Measurements from ENCODE around the gene KIF1A. TPM values are rescaled to one million over a fixed set of nuclear protein-coding genes. Genes with fewer than 3 reads are reported as not detected.

Gene KIF1A
- total and polyA plus RNA-seq, 10 of the 15 experiments (the other 5 are each of a cell fraction or from before 2014, with no cell fraction given): 0.04 to 0.95 (median 0.06) TPM; not detected in 5

GRCh38 chr2:240822280-240822847, 2.3 kb upstream of the KIF1A start:
- BruUV-seq (replicated peaks): no TSS peak
- DNase-seq (ENCODE audit: low read depth, low spot score) (no peak), ATAC-seq (no peak), FAIRE-seq (no peak)
- H4K20me1 ChIP-seq (ENCODE audit: control insufficient read depth, insufficient read depth): no peaks in the 10 kb centered on the region
- no peaks in the 10 kb centered on the region; the same call in 2 of the 3 replicates for H3K9me3 ChIP-seq (replicated peaks; ENCODE audit: control insufficient read depth, insufficient read depth, low read length)
- ChIA-PET RAD21 (ENCODE audit: unreplicated experiment) (no interaction called here), SMC1A (ENCODE audit: uncharacterized antibody, unreplicated experiment) (interaction anchor here (0.7 kb wide), 1 partner anchor 18 kb away, joined by 3 read pairs; no protein-coding TSS in a partner anchor), CTCF (interaction anchor here (1.1 kb wide), 1 partner anchor 18 kb away, joined by 3 read pairs; no protein-coding TSS in a partner anchor), POLR2A (no interaction called here)
- no peak overlapping the region for H3K9ac ChIP-seq (ENCODE audit: control insufficient read depth, insufficient read depth, low read length)
- TF ChIP-seq PAX5 (IDR thresholded peaks at IDR 0.05; ENCODE audit: borderline replicate concordance, low read depth, low read length) (no peak), SREBF1 (IDR thresholded peaks at IDR 0.05; ENCODE audit: low read length) (no peak), RFX5 (IDR thresholded peaks at IDR 0.05; ENCODE audit: low read depth, low read length) (no peak), PAX8 (IDR thresholded peaks at IDR 0.05) (no peak), WRNIP1 (IDR thresholded peaks at IDR 0.05; ENCODE audit: borderline replicate concordance, low read depth, low read length) (no peak), ELK1 (IDR thresholded peaks at IDR 0.05; ENCODE audit: low read depth, low read length) (no peak), RELB (IDR thresholded peaks at IDR 0.05; ENCODE audit: low read depth) (no peak), SPI1 (IDR thresholded peaks at IDR 0.05; ENCODE audit: borderline replicate concordance, insufficient read depth, low read depth, low read length) (no peak), SMC3 (IDR thresholded peaks at IDR 0.05; ENCODE audit: borderline replicate concordance, low read length) (no peak), HDAC6 (IDR thresholded peaks at IDR 0.05; ENCODE audit: unreplicated experiment) (no peak), ZNF217 (IDR thresholded peaks at IDR 0.05) (no peak), MYC (IDR thresholded peaks at IDR 0.05; ENCODE audit: insufficient read depth, insufficient read length, insufficient replicate concordance, low read length, severe bottlenecking) (no peak), E2F4 (IDR thresholded peaks at IDR 0.05; ENCODE audit: low read depth, low read length) (no peak), KDM1A (IDR thresholded peaks at IDR 0.05; ENCODE audit: borderline replicate concordance) (no peak), LARP7 (IDR thresholded peaks at IDR 0.05) (no peak), POLR2AphosphoS5 (IDR thresholded peaks at IDR 0.05; ENCODE audit: low read length) (no peak)
- H3K4me1 ChIP-seq (ENCODE audit: control insufficient read depth, insufficient read depth, low read length): no peaks in the 10 kb centered on the region
- H3K79me2 ChIP-seq (ENCODE audit: control insufficient read depth, insufficient read depth, low read length): no peaks in the 10 kb centered on the region
- H3K27me3 ChIP-seq (replicated peaks in 1 of 2; ENCODE audit: control insufficient read depth in 2 of 2, insufficient read depth in 2 of 2, low read length in 1 of 2): peaks cover 10 to 13% of the 10 kb centered on the region in 2 experiments
- no peaks in the 10 kb centered on the region for H3K36me3 ChIP-seq (ENCODE audit: control insufficient read depth in 2 of 2, insufficient read depth in 2 of 2, low read length in 1 of 2)
- H3K4me3 ChIP-seq: no peak overlapping the region
- 47% methylated on average over 4 of the region's 4 CpGs for WGBS (ENCODE audit: insufficient coverage, insufficient replicate concordance, low lambda C conversion rate, missing lambda C conversion rate)
- intact Hi-C loops (cut with micrococcal nuclease; ENCODE audit: unreplicated experiment) (no loop called here), in situ Hi-C loops (cut with MboI) (no loop called here)
- H3K27ac ChIP-seq (ENCODE audit: control insufficient read depth, insufficient read depth): no peak overlapping the region
- no peak overlapping the region for H2AFZ ChIP-seq (ENCODE audit: control insufficient read depth, low read depth, low read length)
- no peak overlapping the region for H3K4me2 ChIP-seq (ENCODE audit: control insufficient read depth, insufficient read depth)
